BJ (cell line): ENCODE measurements around the gene CCDC91. TPM values are rescaled to one million over a fixed set of nuclear protein-coding genes. Genes with fewer than 3 reads are reported as not detected.

Experiments
- CTCF ChIA-PET: fragments of 350-600 bp; formaldehyde crosslinking; extraction: SDS; loops from one replicate; lab custom pipeline; 2021; ENCODE audit warnings: antibody characterized with exemption, inconsistent platforms; lab: Yijun Ruan, JAX
- POLR2A ChIA-PET: fragments of 300-600 bp; sonication (Branson Sonifier 250); formaldehyde crosslinking; extraction: SDS; loops from one replicate; lab custom pipeline; 2021; ENCODE audit warnings: antibody characterized with exemption; lab: Charles Lee
- DNase-seq: peaks from one replicate; pipeline ENCODE4 v3.0.0-alpha.2; 2011; ENCODE audit warnings: low read depth
- H3K27me3 ChIP-seq: 2 replicates; pipeline ENCODE4 v1.6.0; 2011; ENCODE audit warnings: low read length; ENCODE audit not compliant: control insufficient read depth, insufficient read depth
- H3K36me3 ChIP-seq: 2 replicates; pipeline ENCODE4 v1.5.1; 2011; ENCODE audit warnings: low read length; ENCODE audit not compliant: control insufficient read depth, insufficient read depth
- H3K4me3 ChIP-seq: 2 replicates; pipeline ENCODE4 v1.5.1; 2011; ENCODE audit warnings: low read depth, mild to moderate bottlenecking, control low read depth, low read length
- CTCF ChIP-seq: IDR thresholded peaks from 2 replicates; pipeline ENCODE4 v1.5.1; 2011; ENCODE audit warnings: low read depth, mild to moderate bottlenecking, control low read depth, inconsistent platforms, low read length, moderate library complexity; ENCODE audit not compliant: insufficient read depth
- polyA plus RNA-seq: library from polyadenylated mRNA; depleted of rRNA; stranded (reverse); fragments of >200 nt; gene quantifications from 2 replicates; pipeline ENCODE4 v1.2.3, GENCODE V29; 2011

The CCDC91 gene
- polyA plus RNA-seq, 1 experiment, result 11.9 TPM

DNA sequence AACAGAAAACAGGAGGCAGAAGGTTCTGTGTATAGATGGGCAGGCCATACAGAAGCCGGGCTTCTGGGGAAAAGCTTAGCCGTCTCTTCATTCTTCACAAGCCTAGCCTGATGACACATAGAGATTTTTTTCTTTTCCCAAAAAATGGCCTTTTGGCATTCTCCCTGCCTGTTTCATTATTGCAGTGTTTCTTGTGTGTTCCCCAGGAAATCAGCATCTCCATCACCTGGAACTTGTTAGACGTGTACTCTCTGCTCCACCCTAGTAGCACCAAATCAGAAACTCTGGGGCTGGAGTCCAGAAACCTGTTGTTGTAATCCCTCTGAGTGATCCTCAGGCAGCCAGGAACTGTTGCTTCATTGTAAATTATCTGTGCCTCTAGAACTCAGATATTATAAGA is 388.1 kb downstream of the CCDC91 start:
- no peaks in the 10 kb centered on the region; the same call in 1 of the 2 replicates for H3K27me3 ChIP-seq
- H3K36me3 ChIP-seq, result no peaks in the 10 kb centered on the region
- ChIA-PET POLR2A (no interaction called here), CTCF (no interaction called here)
- TF ChIP-seq CTCF, result no peak
- DNase-seq, result peak; percentile 23
- H3K4me3 ChIP-seq, result no peak overlapping the region

DNA sequence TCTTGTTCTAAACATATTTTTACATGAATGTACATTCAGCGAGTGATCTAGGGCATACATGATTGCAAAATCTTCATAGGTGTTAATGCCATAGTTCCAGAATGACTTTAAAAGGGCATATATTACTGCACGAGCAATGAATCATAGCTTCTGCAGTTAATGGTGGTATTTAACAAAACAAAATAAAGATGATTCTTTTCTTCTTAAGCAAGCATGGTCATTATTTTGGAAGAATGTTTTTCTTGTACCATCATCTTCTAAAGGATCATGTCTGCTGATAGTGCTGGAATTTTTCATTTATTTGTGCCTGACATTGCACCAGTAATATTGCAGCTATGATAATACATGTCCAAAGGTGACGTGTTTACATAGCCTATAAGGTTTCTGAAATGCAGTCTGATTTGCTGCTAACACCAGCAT is 388.6 kb downstream of the CCDC91 start:
- Histone ChIP-seq H3K4me3 (no peak overlapping the region), H3K36me3 (no peaks in the 10 kb centered on the region), H3K27me3 (no peaks in the 10 kb centered on the region; the same call in 1 of the 2 replicates)
- POLR2A ChIA-PET, result no interaction called here
- DNase-seq, result no peak
- no peak for TF ChIP-seq CTCF
- CTCF ChIA-PET, result interaction anchor here (1.0 kb wide), 1 partner anchor 459 kb away, joined by 3 read pairs; no protein-coding TSS in a partner anchor

- no peak overlapping the region for H3K4me3 ChIP-seq
- DNase-seq, result no peak
- H3K27me3 ChIP-seq, result no peaks in the 10 kb centered on the region; the same call in 1 of the 2 replicates
- ChIA-PET CTCF (interaction anchor here (0.7 to 1.4 kb wide), 2 partner anchors 8 to 18 kb away, joined by 3 read pairs; no protein-coding TSS in a partner anchor), POLR2A (no interaction called here)
- no peaks in the 10 kb centered on the region for H3K36me3 ChIP-seq
- no peak for TF ChIP-seq CTCF
Observed at GRCh38 chr12:28582672-28583376, 392.6 kb downstream of the CCDC91 start.

DNA sequence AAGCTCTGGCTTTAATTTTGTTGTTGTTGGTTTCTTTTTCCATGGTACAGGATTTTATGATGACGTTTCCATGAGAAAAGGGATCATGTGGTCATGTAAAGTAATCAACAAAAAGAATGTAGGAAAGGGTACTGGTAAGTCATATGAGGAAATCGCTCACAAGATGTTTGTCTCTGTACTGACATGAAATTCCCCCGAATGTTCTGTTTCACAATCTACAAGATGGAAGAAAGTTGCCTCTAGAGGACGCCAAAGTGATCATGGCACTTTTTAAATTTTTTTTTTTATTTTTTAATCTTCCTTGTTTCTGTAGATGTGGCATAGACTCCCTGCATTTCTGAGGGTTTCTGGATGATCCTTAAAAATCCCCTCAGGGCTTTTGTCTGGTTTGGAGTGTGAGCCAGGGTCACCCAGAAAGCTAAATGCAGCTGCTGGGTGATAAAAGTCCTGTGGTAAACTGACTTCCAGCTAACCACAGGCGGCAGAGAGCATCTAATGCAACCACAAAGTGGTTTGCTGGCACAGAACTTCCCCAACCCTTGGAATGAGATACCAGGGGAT is 393.5 kb downstream of the CCDC91 start:
- TF ChIP-seq CTCF, result peak; percentile 76
- Histone ChIP-seq H3K27me3 (peaks cover 2% of the 10 kb centered on the region; the same call in 1 of the 2 replicates), H3K4me3 (no peak overlapping the region), H3K36me3 (no peaks in the 10 kb centered on the region)
- ChIA-PET POLR2A (no interaction called here), CTCF (interaction anchor here (0.7 to 1.4 kb wide), 5 partner anchors 9 to 289 kb away, joined by 3 read pairs; no protein-coding TSS in a partner anchor)
- DNase-seq, result peak; percentile 89

GRCh38 chr12:28585146-28585545 is 394.9 kb downstream of the CCDC91 start:
- POLR2A ChIA-PET, result no interaction called here
- CTCF ChIA-PET, result no interaction called here
- DNase-seq, result no peak
- Histone ChIP-seq H3K36me3 (no peaks in the 10 kb centered on the region), H3K4me3 (no peak overlapping the region), H3K27me3 (peaks cover 3% of the 10 kb centered on the region; the same call in 1 of the 2 replicates)
- no peak for TF ChIP-seq CTCF
